GM23338 (cell line): ENCODE data around the gene MCCC1. TPM values are rescaled to one million over a fixed set of nuclear protein-coding genes. Genes with fewer than 3 reads are reported as not detected.

Experiments
- ATAC-seq: fragments of 200-7000 bp; cut with Tn5 transposase; 3 replicates; pipeline ENCODE4 v1.9.1; 2020
- DNase-seq: peaks from one replicate; pipeline ENCODE4 v3.0.0-alpha.2; 2015; ENCODE audit warnings: low spot score
- H2AFZ ChIP-seq: fragments of 200-600 bp; sonication (generic); 2 replicates; pipeline ENCODE4 v1.8.0; 2016; ENCODE audit warnings: antibody characterized with exemption, mild to moderate bottlenecking, moderate library complexity
- H3F3A ChIP-seq: fragments of 200-600 bp; sonication (generic); replicated peaks from 2 replicates; pipeline ENCODE4 v1.8.0; 2017; ENCODE audit warnings: antibody characterized with exemption, mixed run types, low read depth
- H3K27ac ChIP-seq: fragments of 200-600 bp; sonication (generic); 2 replicates; pipeline ENCODE4 v1.6.1; 2016; ENCODE audit warnings: low read depth
- H3K27me3 ChIP-seq: fragments of 200-600 bp; sonication (generic); 2 replicates; pipeline ENCODE4 v1.8.0; 2016; ENCODE audit warnings: mild to moderate bottlenecking, mixed run types, moderate library complexity; ENCODE audit not compliant: insufficient read depth
- H3K36me3 ChIP-seq: fragments of 200-600 bp; sonication (generic); 2 replicates; pipeline ENCODE4 v1.8.0; 2016; ENCODE audit warnings: mild to moderate bottlenecking; ENCODE audit not compliant: insufficient read depth
- H3K4me1 ChIP-seq: fragments of 200-600 bp; sonication (generic); 2 replicates; pipeline ENCODE4 v1.8.0; 2016; ENCODE audit warnings: mild to moderate bottlenecking, moderate library complexity; ENCODE audit not compliant: insufficient read depth
- H3K4me2 ChIP-seq: fragments of 200-600 bp; sonication (generic); 2 replicates; pipeline ENCODE4 v1.7.1; 2017; ENCODE audit warnings: mixed run types
- H3K4me3 ChIP-seq: fragments of 200-600 bp; sonication (generic); 2 replicates; pipeline ENCODE4 v1.6.1; 2016; ENCODE audit warnings: mixed run types
- H3K79me2 ChIP-seq: fragments of 200-600 bp; sonication (generic); replicated peaks from 2 replicates; pipeline ENCODE4 v1.8.0; 2017; ENCODE audit warnings: mild to moderate bottlenecking; ENCODE audit not compliant: insufficient read depth
- H3K9me2 ChIP-seq: fragments of 200-600 bp; sonication (generic); 2 replicates; pipeline ENCODE4 v1.8.0; 2017; ENCODE audit not compliant: insufficient read depth
- H4K20me1 ChIP-seq: fragments of 200-600 bp; sonication (generic); replicated peaks from 2 replicates; pipeline ENCODE4 v1.8.0; 2017; ENCODE audit warnings: mild to moderate bottlenecking; ENCODE audit not compliant: insufficient read depth
- H3K27ac Mint-ChIP-seq: 2 replicates; pipeline ENCODE4 v1.8.0; 2020; ENCODE audit warnings: inconsistent platforms, mild to moderate bottlenecking, moderate library complexity, mixed read lengths
- H3K27me3 Mint-ChIP-seq: 3 replicates; pipeline ENCODE4 v1.8.0; 2022; ENCODE audit warnings: low read depth, mild to moderate bottlenecking, moderate library complexity, mixed read lengths, inconsistent platforms; ENCODE audit not compliant: insufficient read depth, poor library complexity
- H3K36me3 Mint-ChIP-seq: 3 replicates; pipeline ENCODE4 v1.8.0; 2021; ENCODE audit warnings: low read depth, mild to moderate bottlenecking, inconsistent platforms, moderate library complexity, mixed read lengths
- H3K4me1 Mint-ChIP-seq: 3 replicates; pipeline ENCODE4 v1.8.0; 2020; ENCODE audit warnings: mild to moderate bottlenecking, inconsistent platforms, mixed read lengths
- H3K4me3 Mint-ChIP-seq: 3 replicates; pipeline ENCODE4 v1.8.0; 2021; ENCODE audit warnings: moderate library complexity, mild to moderate bottlenecking, inconsistent platforms, mixed read lengths
- H3K9me3 Mint-ChIP-seq: 3 replicates; pipeline ENCODE4 v1.8.0; 2020; ENCODE audit warnings: moderate library complexity, mild to moderate bottlenecking, inconsistent platforms, mixed read lengths
- CREB1 ChIP-seq: fragments of 250-450 bp; sonication (Bioruptor Pico); IDR thresholded peaks from 2 replicates; pipeline ENCODE4 v1.5.0; 2020; ENCODE audit warnings: low read depth, mild to moderate bottlenecking, moderate library complexity
- EZH2 ChIP-seq: fragments of 200-600 bp; sonication (generic); IDR thresholded peaks from one replicate; pipeline ENCODE4 v1.8.0; 2017; ENCODE audit warnings: antibody characterized with exemption, mild to moderate bottlenecking, low read depth; ENCODE audit not compliant: unreplicated experiment
- EZH2phosphoT487 ChIP-seq: fragments of 200-600 bp; sonication (generic); IDR thresholded peaks from one replicate; pipeline ENCODE4 v1.8.1; 2018; ENCODE audit warnings: antibody characterized with exemption; ENCODE audit not compliant: unreplicated experiment
- JUNB ChIP-seq: IDR thresholded peaks from one replicate; pipeline ENCODE4 v1.6.1; 2016; ENCODE audit warnings: antibody characterized with exemption; ENCODE audit not compliant: unreplicated experiment
- NANOG ChIP-seq: IDR thresholded peaks from 2 replicates; pipeline ENCODE4 v1.6.1; 2016; ENCODE audit warnings: antibody characterized with exemption, borderline replicate concordance
- POLR2AphosphoS5 ChIP-seq: IDR thresholded peaks from 2 replicates; pipeline ENCODE4 v1.6.1; 2016; ENCODE audit warnings: antibody characterized with exemption, low read depth
- STAT1 ChIP-seq: IDR thresholded peaks from one replicate; pipeline ENCODE4 v1.6.1; 2016; ENCODE audit warnings: antibody characterized with exemption; ENCODE audit not compliant: unreplicated experiment
- ZNF114 ChIP-seq: fragments of 250-450 bp; sonication (Bioruptor Pico); IDR thresholded peaks from 2 replicates; pipeline ENCODE4 v1.5.0; 2020; ENCODE audit warnings: mild to moderate bottlenecking, moderate library complexity
- ZNF331 ChIP-seq: fragments of 250-450 bp; sonication (Bioruptor Pico); IDR thresholded peaks from 2 replicates; pipeline ENCODE4 v1.5.0; 2020; ENCODE audit warnings: low read depth, mild to moderate bottlenecking, moderate library complexity
- ZNF462 ChIP-seq: fragments of 250-450 bp; sonication (Bioruptor Pico); IDR thresholded peaks from 2 replicates; pipeline ENCODE4 v1.5.0; 2020; ENCODE audit warnings: mild to moderate bottlenecking, moderate library complexity
- polyA plus RNA-seq: library from polyadenylated mRNA; unstranded; fragments of >200 nt; fragmentation: Nextera tagmentation; extraction: Ambion mirVana; gene quantifications from 2 replicates; pipeline ENCODE4 v1.2.1, GENCODE V29; 2016
- total RNA-seq: library from RNA; depleted of rRNA; stranded (reverse); fragments of >200 nt; shearing (Covaris generic); gene quantifications from 2 replicates; pipeline ENCODE4 v1.2.3, GENCODE V29; 2014
- TF ChIP-seq, protein P1 (sequence below): IDR thresholded peaks from one replicate; pipeline ENCODE4 v1.6.1; 2018; ENCODE audit warnings: antibody characterized with exemption; ENCODE audit not compliant: unreplicated experiment
- TF ChIP-seq, protein P2 (sequence below): IDR thresholded peaks from 2 replicates; pipeline ENCODE4 v1.6.1; 2016; ENCODE audit warnings: antibody characterized with exemption
- TF ChIP-seq, protein P3 (sequence below), 2 experiments: fragments of 200-600 bp in 1 of 2; sonication (generic) in 1 of 2; conservative IDR thresholded peaks; 2 replicates each; pipeline versions ENCODE4 v1.5.1 to v1.6.1; 2016 to 2017; ENCODE audit warnings: antibody characterized with exemption in 2 of 2, low read depth in 2 of 2, mild to moderate bottlenecking in 2 of 2, moderate library complexity in 1 of 2

The MCCC1 gene
- total and polyA plus RNA-seq, 2 experiments from 2014 or later: 20.2 to 24.2 TPM

GRCh38 chr3:183015185-183015584, 84.1 kb downstream of the MCCC1 start:
- H3F3A ChIP-seq: no peaks in the 10 kb centered on the region
- H3K36me3 ChIP-seq: peaks cover 9% of the 10 kb centered on the region; the same call in 1 of the 2 replicates
- peaks cover 15% of the 10 kb centered on the region for H3K4me1 ChIP-seq
- no peaks in the 10 kb centered on the region for H3K27me3 Mint-ChIP-seq
- no peaks in the 10 kb centered on the region for H3K79me2 ChIP-seq
- no peak overlapping the region for H3K4me2 ChIP-seq
- peaks cover 36% of the 10 kb centered on the region for H3K36me3 Mint-ChIP-seq
- H3K4me3 ChIP-seq: no peak overlapping the region
- H3K27ac ChIP-seq: no peak overlapping the region
- no peak for ATAC-seq
- no peaks in the 10 kb centered on the region for H3K27me3 ChIP-seq
- DNase-seq: no peak
- H2AFZ ChIP-seq: no peak overlapping the region
- H3K9me3 Mint-ChIP-seq: no peaks in the 10 kb centered on the region
- H3K4me1 Mint-ChIP-seq: peaks cover 7% of the 10 kb centered on the region
- TF ChIP-seq JUNB (no peak), EZH2phosphoT487 (no peak), ZNF114 (CRISPR knock-in tag) (no peak), ZNF462 (CRISPR knock-in tag) (no peak), NANOG (no peak), CREB1 (no peak), POLR2AphosphoS5 (no peak), EZH2 (no peak), STAT1 (no peak), ZNF331 (no peak)
- TF ChIP-seq, protein P1, sequence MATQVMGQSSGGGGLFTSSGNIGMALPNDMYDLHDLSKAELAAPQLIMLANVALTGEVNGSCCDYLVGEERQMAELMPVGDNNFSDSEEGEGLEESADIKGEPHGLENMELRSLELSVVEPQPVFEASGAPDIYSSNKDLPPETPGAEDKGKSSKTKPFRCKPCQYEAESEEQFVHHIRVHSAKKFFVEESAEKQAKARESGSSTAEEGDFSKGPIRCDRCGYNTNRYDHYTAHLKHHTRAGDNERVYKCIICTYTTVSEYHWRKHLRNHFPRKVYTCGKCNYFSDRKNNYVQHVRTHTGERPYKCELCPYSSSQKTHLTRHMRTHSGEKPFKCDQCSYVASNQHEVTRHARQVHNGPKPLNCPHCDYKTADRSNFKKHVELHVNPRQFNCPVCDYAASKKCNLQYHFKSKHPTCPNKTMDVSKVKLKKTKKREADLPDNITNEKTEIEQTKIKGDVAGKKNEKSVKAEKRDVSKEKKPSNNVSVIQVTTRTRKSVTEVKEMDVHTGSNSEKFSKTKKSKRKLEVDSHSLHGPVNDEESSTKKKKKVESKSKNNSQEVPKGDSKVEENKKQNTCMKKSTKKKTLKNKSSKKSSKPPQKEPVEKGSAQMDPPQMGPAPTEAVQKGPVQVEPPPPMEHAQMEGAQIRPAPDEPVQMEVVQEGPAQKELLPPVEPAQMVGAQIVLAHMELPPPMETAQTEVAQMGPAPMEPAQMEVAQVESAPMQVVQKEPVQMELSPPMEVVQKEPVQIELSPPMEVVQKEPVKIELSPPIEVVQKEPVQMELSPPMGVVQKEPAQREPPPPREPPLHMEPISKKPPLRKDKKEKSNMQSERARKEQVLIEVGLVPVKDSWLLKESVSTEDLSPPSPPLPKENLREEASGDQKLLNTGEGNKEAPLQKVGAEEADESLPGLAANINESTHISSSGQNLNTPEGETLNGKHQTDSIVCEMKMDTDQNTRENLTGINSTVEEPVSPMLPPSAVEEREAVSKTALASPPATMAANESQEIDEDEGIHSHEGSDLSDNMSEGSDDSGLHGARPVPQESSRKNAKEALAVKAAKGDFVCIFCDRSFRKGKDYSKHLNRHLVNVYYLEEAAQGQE: no peak
- TF ChIP-seq, protein P2, sequence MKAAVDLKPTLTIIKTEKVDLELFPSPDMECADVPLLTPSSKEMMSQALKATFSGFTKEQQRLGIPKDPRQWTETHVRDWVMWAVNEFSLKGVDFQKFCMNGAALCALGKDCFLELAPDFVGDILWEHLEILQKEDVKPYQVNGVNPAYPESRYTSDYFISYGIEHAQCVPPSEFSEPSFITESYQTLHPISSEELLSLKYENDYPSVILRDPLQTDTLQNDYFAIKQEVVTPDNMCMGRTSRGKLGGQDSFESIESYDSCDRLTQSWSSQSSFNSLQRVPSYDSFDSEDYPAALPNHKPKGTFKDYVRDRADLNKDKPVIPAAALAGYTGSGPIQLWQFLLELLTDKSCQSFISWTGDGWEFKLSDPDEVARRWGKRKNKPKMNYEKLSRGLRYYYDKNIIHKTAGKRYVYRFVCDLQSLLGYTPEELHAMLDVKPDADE: no peak
- TF ChIP-seq, protein P3, sequence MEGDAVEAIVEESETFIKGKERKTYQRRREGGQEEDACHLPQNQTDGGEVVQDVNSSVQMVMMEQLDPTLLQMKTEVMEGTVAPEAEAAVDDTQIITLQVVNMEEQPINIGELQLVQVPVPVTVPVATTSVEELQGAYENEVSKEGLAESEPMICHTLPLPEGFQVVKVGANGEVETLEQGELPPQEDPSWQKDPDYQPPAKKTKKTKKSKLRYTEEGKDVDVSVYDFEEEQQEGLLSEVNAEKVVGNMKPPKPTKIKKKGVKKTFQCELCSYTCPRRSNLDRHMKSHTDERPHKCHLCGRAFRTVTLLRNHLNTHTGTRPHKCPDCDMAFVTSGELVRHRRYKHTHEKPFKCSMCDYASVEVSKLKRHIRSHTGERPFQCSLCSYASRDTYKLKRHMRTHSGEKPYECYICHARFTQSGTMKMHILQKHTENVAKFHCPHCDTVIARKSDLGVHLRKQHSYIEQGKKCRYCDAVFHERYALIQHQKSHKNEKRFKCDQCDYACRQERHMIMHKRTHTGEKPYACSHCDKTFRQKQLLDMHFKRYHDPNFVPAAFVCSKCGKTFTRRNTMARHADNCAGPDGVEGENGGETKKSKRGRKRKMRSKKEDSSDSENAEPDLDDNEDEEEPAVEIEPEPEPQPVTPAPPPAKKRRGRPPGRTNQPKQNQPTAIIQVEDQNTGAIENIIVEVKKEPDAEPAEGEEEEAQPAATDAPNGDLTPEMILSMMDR (conservative IDR thresholded peaks at IDR 0.05; ENCODE audit: low read depth in 2 of 2): no peak
- H4K20me1 ChIP-seq: no peaks in the 10 kb centered on the region
- no peaks in the 10 kb centered on the region for H3K9me2 ChIP-seq
- no peak overlapping the region for H3K4me3 Mint-ChIP-seq
- H3K27ac Mint-ChIP-seq: no peak overlapping the region
